ENCODE data around the gene KRTAP5-1. TPM values are rescaled to one million over a fixed set of nuclear protein-coding genes. Genes with fewer than 3 reads are reported as not detected.

Gene KRTAP5-1
- total RNA-seq, 1 experiment from 2014 or later = not detected

DNA sequence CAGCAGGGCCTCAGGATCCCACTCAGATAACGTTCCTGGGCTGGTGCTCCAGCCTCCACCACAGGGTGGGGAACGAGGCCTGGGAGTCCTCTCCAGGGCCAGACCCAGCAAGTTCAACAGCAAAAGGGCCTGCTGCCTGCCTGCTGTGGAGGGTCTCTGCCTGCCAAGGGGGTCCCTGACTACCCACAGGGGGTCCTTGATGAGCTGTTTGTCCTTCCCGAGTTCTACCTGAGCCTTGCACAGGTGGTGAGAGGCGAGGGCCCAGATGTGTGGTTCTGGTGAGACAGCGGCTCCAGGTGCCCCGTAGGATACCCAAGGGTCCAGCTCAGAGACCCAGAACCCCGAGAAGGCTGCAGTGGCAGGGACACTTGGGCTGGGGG, 17.4 kb downstream of the KRTAP5-1 start:
- H3K4me1 ChIP-seq (ENCODE audit: insufficient read depth, low read length) = no peaks in the 10 kb centered on the region
- no peak overlapping the region for H2AFZ ChIP-seq (ENCODE audit: low read length)
- peaks cover 3% of the 10 kb centered on the region; the same call in 1 of the 2 replicates for H3K27me3 ChIP-seq (ENCODE audit: low read length)
- H3K9me2 ChIP-seq (replicated peaks; ENCODE audit: low read length) = no peaks in the 10 kb centered on the region
- H3K79me2 ChIP-seq (ENCODE audit: low read length) = no peaks in the 10 kb centered on the region
- ChIA-PET CTCF (no interaction called here), POLR2A (ENCODE audit: unreplicated experiment) (no interaction called here)
- ATAC-seq = no peak
- intact Hi-C loops (cut with micrococcal nuclease) = no loop called here
- no TSS peak for BruUV-seq (replicated peaks)
- no peaks in the 10 kb centered on the region for H3F3A ChIP-seq (ENCODE audit: low read length, unreplicated experiment)
- no peaks in the 10 kb centered on the region for H3K9me3 ChIP-seq (ENCODE audit: low read length)
- H3K27ac ChIP-seq (ENCODE audit: low read length) = no peak overlapping the region
- H4K20me1 ChIP-seq (ENCODE audit: low read length) = no peaks in the 10 kb centered on the region
- TF ChIP-seq EZH2phosphoT487 (IDR thresholded peaks at IDR 0.05; ENCODE audit: borderline replicate concordance, low read length) = no peak
- TF ChIP-seq EZH2 (IDR thresholded peaks at IDR 0.05; ENCODE audit: low read length, unreplicated experiment) = no peak
- TF ChIP-seq, protein P1, sequence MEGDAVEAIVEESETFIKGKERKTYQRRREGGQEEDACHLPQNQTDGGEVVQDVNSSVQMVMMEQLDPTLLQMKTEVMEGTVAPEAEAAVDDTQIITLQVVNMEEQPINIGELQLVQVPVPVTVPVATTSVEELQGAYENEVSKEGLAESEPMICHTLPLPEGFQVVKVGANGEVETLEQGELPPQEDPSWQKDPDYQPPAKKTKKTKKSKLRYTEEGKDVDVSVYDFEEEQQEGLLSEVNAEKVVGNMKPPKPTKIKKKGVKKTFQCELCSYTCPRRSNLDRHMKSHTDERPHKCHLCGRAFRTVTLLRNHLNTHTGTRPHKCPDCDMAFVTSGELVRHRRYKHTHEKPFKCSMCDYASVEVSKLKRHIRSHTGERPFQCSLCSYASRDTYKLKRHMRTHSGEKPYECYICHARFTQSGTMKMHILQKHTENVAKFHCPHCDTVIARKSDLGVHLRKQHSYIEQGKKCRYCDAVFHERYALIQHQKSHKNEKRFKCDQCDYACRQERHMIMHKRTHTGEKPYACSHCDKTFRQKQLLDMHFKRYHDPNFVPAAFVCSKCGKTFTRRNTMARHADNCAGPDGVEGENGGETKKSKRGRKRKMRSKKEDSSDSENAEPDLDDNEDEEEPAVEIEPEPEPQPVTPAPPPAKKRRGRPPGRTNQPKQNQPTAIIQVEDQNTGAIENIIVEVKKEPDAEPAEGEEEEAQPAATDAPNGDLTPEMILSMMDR (conservative IDR thresholded peaks at IDR 0.05; ENCODE audit: low read depth, low read length) = no peak
- no peak overlapping the region for H3K4me2 ChIP-seq (ENCODE audit: low read length)
- DNase-seq = no peak
- H3K9ac ChIP-seq (ENCODE audit: low read length) = no peak overlapping the region
- H3K36me3 ChIP-seq (ENCODE audit: low read depth, low read length) = no peaks in the 10 kb centered on the region
- H3K4me3 ChIP-seq (ENCODE audit: low read length) = no peak overlapping the region

DNA sequence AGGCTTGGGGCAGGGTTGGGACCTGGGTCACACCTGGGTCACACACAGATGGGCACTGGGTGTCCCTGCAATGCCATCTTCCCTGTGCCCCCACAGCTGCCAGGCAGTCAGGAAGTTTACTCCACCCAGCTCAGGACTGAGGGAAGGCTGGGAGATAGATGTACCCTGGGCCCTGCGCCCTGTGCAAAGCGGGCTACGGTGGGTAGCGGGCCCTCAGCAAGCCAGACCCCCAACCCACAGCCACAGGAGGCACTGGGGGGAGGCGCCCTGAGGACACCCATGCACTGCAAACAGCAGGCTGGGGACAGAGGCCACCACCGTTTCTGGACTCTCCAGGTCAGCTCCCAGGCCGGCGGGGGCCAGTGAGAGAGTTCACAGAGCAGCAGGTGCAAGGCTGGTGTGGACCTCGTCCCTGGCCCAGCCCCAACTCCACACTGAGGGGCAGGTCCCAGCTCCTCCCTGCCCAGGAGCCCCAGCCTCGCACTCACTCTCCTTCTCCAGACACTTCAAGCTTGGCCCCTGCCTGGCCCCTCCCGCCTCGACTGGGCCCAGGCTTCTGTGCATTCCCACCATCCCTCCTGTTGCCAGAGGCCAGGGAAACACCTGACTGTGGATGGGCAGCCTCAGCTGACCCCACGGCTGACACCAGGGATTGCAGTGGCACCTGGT, 17.9 kb downstream of the KRTAP5-1 start:
- H3K4me3 ChIP-seq (ENCODE audit: low read length) = no peak overlapping the region
- no peaks in the 10 kb centered on the region for H3K9me3 ChIP-seq (ENCODE audit: low read length)
- H3K4me1 ChIP-seq (ENCODE audit: insufficient read depth, low read length) = no peaks in the 10 kb centered on the region
- POLR2A ChIA-PET (ENCODE audit: unreplicated experiment) = no interaction called here
- TF ChIP-seq EZH2 (IDR thresholded peaks at IDR 0.05; ENCODE audit: low read length, unreplicated experiment) (no peak), EZH2phosphoT487 (IDR thresholded peaks at IDR 0.05; ENCODE audit: borderline replicate concordance, low read length) (no peak)
- TF ChIP-seq, protein P1 (conservative IDR thresholded peaks at IDR 0.05; ENCODE audit: low read depth, low read length) = no peak
- no peak overlapping the region for H3K4me2 ChIP-seq (ENCODE audit: low read length)
- no peaks in the 10 kb centered on the region for H3K36me3 ChIP-seq (ENCODE audit: low read depth, low read length)
- no peaks in the 10 kb centered on the region for H3K9me2 ChIP-seq (replicated peaks; ENCODE audit: low read length)
- no peak overlapping the region for H2AFZ ChIP-seq (ENCODE audit: low read length)
- CTCF ChIA-PET = no interaction called here
- no peak for DNase-seq
- BruUV-seq (replicated peaks) = no TSS peak
- H3K27ac ChIP-seq (ENCODE audit: low read length) = no peak overlapping the region
- H3K79me2 ChIP-seq (ENCODE audit: low read length) = no peaks in the 10 kb centered on the region
- intact Hi-C loops (cut with micrococcal nuclease) = no loop called here
- H3F3A ChIP-seq (ENCODE audit: low read length, unreplicated experiment) = no peaks in the 10 kb centered on the region
- no peaks in the 10 kb centered on the region for H4K20me1 ChIP-seq (ENCODE audit: low read length)
- H3K9ac ChIP-seq (ENCODE audit: low read length) = no peak overlapping the region
- no peaks in the 10 kb centered on the region for H3K27me3 ChIP-seq (ENCODE audit: low read length)
- ATAC-seq = no peak

DNA sequence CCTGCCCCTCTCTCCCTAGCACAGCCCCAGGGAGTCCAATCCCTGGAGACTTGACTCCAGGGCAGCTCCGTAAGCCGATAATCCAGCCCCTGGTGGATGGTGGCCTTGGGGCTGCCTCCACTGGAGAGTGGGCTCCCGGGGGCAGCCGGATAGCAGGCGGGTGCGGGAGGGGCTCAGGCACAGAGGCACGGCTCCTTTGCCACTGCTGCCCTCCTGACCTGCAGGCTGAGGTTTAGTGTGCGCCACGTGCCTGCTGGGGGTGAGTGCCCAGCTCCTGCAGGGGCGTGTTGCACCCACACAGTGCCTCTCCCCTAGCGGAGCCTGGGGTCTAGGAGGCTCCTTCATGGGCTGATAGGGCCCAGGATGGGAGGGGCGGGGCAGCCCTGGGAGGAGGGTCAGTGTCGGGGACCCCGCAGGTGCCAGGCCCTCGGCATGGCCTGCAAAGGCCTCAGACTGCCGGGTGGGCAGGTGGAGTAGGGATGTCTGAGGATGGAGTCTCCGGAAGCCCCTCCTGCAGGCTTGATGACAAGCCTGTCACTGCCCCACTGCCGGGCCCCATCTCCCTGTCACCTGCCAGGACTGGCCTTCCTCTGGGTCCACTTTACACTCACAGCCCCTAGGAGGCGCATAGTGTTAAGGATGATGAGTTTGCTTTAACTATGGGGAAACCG, 18.6 kb downstream of the KRTAP5-1 start:
- ATAC-seq (no peak), DNase-seq (no peak)
- TF ChIP-seq EZH2 (IDR thresholded peaks at IDR 0.05; ENCODE audit: low read length, unreplicated experiment) = no peak
- TF ChIP-seq, protein P1 (conservative IDR thresholded peaks at IDR 0.05; ENCODE audit: low read depth, low read length) = peak; percentile 48; the same call in 1 of the 2 replicates
- ChIA-PET POLR2A (ENCODE audit: unreplicated experiment) (no interaction called here), CTCF (no interaction called here)
- no TSS peak for BruUV-seq (replicated peaks)
- Histone ChIP-seq H3K27ac (ENCODE audit: low read length) (no peak overlapping the region), H3K27me3 (ENCODE audit: low read length) (no peaks in the 10 kb centered on the region), H4K20me1 (ENCODE audit: low read length) (no peaks in the 10 kb centered on the region), H3K36me3 (ENCODE audit: low read depth, low read length) (no peaks in the 10 kb centered on the region), H3K9me2 (replicated peaks; ENCODE audit: low read length) (no peaks in the 10 kb centered on the region), H3K4me1 (ENCODE audit: insufficient read depth, low read length) (no peaks in the 10 kb centered on the region), H3K9me3 (ENCODE audit: low read length) (no peaks in the 10 kb centered on the region), H3K4me2 (ENCODE audit: low read length) (no peak overlapping the region), H3K79me2 (ENCODE audit: low read length) (no peaks in the 10 kb centered on the region), H3F3A (ENCODE audit: low read length, unreplicated experiment) (no peaks in the 10 kb centered on the region), H2AFZ (ENCODE audit: low read length) (no peak overlapping the region), H3K9ac (ENCODE audit: low read length) (no peak overlapping the region), H3K4me3 (ENCODE audit: low read length) (no peak overlapping the region)
- intact Hi-C loops (cut with micrococcal nuclease) = no loop called here
